GM18520 (cell line): ENCODE results near the gene FCN3.

Source experiments
- ATAC-seq: cut with Tn5 transposase; IDR thresholded peaks from one replicate; pipeline ENCODE4 v1.9.1; 2021; ENCODE audit not compliant: unreplicated experiment

Gene FCN3

DNA sequence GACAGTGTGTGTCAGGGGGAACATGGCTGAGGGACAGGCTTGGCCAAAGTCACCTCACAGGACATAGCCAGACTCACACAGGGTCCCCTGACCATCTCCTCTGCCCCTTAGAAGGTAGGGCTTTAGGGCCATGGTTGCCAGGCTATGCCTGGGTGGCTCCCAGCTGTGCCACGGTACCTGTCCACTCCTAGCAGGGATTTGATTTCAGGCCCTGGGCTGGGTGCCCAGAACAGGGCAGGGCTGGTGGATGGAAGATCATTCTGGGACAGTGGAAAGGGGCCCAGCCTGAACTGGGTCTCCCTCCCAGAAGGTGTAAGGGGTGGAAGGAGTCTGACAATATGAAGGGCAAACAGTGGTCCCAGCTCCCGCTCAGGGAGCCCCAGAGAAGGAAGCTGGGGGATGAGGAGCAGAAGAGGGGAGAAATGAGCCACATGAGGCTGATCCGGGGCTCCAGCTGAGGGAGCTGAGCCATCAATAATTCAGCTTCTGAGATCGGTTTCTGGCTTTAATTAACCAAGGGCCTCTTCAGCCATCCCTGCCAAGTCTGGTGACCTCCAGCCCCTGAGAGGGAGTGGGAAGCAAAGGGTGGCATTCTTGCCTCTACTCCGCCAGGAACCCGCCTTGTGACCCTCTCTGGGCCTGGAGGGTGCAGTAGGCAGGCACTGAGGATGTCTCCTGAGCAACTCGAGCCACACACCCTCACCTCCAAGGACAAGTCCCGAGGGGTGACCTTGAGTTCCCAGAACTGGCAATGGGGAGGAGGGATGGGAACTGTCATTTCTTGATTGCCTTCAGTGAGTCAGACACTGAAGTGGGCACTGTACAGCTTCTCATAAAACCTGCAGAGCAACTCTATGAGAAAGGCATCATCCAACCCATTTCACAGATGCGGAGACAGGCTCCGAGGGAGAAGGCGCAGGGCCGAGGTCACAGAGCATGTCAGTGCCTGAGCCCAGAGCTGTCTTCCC, 6.4 kb upstream of the FCN3 start:
- no peak for ATAC-seq

DNA sequence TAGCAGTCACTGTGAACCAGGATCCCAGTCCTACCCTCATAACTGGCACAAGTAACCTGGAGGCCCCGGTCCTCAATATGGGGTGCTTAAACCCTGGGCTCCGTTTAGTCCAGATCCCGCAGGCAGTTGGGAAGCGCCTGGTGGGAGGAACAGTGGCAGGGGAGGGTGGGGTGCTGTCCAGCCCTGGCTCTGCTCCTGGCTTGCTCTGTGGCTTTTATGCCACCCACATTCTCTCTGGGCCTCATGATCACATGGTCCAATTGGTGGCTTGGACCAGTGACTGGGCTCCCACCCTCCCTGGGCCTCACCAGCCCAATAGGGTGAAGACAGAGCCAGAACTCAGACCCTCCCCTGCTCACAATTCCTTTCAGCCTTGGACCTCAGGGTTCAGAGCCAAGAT, 5.6 kb upstream of the FCN3 start:
- ATAC-seq: no peak

DNA sequence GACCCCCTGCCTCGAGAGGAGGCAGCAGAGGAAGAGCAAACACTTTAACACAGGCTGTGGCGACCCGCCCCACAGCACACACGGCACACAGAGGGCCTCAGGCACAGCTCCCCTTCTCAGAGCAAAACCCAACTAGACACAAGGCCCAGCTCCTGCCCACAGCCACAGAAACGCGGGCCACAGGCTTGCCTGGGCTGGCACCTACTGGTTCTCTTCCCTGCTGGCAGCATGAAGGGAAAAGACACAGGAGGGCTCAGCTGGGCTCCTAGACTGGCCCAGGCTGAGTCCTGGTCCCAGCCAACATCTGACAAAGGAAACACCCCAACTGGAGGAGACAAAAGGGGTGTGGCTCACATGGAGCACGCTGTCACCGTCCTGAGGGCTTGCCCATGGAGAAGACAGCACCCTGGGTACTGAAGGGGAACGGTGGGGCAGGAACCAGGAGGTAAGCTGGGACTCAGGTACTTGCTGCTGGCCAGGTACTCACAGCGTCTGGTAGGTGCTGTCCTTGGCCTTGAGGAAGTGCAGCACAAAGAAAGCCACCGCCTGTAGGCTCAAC, 5.0 kb upstream of the FCN3 start:
- no peak for ATAC-seq

DNA sequence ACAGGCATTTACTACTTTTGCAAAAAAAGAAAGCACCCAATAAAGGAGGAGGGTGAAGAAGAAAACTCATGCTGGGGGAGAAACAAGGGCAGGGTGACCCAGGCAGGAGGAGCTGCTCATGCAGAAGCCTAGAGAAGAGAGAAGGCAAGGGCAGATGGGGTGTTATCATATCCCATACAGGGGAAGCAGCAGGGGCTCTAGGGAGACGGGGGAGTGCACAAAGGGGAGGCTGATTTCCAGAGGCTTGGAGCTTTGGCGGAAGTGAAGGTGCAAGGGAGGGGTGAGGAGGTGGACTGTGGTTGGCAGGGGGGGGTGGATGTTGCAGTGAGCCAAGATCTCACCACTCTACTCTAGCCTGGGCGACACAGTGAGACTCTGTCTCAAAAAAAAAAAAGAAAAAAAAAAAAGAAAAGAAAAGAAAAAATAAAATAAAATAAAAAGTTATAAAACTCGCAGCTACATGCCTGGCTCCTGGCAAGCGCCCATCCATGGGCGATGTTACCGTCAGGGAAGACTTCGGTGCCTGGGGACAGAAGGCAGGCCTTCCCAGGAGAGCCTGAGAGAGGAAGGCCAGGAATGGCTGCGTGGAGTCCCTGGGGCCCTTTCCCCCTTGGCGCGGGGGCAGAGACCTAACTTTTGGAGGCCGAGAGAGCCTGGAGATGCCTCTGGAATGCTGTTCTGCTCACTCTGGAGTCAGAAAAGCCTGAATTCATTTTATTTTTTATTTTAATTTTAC, 3.3 kb upstream of the FCN3 start:
- ATAC-seq: no peak

DNA sequence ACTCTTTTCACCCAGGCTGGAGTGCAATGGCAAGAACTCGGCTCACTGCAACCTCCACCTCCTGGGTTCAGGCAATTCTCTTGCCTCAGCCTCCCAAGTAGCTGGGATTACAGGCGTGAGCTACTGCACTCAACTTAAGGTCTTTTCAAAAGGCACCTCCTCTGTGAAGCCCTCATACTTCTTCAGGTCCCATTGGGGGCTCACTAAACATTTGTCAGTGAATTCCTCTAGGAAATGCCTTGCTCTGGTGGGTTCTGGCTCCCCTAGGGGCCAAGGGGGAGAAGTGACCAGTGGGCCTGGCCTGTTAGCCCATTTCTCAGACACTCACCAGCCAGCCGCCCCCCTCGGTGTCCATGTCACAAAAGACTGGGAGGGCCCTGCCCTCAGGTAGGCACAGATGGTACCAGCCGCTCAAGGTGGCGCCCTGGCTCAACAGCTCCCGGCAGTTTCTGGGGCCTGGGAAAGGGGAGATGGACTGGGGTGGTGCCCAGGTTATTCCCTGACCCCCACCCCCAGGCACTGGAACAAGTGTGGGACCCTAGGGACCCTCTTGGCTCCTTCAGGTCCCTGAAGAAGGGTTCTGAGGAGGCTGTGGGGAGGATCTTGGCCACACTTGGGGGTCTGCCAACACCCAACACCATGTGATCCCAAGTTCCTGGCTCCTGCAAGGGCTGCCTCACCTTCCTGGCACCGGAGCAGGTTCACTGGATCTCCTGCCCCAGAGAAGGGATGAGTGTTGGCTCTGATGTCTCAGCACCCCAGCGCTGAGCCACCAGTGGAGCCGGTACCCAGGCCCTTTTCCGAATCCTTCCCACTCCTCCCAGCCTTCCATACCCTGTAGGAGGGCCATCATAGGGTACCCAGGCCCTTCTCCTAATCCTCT, 1.6 kb downstream of the FCN3 start:
- ATAC-seq: no peak

DNA sequence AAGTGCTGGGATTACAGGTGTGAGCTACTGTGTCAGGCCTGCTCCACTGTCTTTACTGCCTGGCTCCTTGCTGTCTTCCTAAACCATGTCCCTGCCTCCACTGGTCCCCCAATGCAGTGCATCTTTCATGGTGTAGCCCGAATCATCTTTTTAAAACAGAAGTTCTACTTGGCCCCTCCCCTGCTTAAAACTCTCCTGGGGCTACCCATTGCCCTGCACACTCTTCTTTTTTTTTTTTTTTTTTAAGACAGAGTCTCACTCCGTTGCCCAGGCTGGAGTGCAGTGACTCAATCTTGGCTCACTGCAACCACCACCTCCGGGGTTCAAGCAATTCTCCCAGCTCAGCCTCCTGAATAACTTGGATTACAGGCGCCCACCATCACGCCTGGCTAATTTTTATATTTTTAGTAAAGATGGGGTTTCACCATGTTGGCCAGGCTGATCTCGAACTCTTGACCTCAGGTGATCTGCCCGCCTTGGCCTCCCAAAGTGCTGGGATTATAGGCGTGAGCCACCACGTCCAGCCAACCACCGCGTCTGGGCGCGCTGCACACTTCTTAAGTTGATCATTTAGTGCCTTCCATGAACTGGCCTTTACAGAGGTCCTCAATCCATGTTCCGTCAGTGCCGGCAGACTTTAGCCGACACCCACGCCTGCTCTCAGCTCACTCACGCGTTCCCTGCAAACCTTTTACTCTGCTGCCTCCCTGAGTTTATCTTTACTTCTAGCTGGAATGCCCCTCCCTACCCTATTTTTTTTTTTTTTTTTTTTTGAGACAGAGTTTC, 2.4 kb downstream of the FCN3 start:
- no peak for ATAC-seq

DNA sequence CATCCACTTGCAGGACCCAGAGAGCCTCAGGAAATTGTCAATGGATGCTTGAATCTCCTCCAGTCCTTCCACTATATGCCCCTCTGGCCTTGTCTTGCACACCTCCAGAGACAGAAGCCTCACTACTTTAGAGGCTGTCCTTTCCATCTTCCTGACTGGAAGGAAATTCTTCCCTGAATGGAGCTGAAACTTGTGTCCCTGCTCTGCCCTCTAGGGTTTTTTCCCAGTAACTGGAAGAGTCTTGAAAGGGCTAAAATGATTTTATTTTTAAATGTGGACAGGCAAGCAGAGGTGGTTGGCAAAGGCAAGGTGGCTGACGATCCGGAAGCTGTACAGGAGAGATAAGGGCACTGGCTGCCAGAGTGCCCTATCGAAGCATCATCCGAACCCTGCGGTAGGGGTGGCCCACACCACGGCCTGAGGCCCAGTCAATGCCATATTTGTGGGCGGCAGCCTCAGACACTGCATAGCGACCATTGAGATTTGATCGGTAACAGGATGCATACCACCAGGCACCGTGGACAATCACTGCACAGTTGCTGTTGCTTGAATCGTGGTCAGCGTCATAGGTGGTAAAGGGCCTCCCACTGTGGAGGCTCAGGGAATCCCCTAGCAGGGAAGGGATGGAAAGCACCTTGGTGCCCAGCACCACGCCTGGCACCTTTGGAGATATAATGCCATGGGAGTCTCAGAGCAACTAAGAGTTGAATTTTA, 5.6 kb downstream of the FCN3 start:
- ATAC-seq: no peak

DNA sequence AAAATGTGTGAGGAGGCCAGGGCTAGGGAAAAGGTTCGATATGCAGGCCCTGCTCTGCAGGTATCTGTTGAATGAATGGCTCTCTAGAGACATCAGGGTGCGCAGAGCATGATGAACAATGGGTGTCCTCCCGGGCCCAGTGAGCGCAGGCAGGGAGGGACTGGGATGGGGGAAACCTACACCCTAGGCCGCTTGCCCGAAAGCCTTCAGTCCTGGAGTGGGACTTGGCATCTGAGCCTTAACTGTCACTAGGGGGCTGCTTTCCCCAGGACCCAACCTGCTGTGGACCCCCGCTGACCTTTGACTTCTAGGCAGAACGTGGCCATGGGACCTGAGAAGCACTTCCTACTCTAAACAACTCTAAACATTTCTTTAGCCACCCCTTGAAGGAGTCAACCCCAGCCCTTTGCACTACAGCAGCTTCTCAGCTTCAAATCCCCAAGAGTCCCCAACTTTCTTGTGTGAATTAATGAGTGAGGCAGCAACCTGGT, 7.4 kb downstream of the FCN3 start:
- ATAC-seq: no peak

DNA sequence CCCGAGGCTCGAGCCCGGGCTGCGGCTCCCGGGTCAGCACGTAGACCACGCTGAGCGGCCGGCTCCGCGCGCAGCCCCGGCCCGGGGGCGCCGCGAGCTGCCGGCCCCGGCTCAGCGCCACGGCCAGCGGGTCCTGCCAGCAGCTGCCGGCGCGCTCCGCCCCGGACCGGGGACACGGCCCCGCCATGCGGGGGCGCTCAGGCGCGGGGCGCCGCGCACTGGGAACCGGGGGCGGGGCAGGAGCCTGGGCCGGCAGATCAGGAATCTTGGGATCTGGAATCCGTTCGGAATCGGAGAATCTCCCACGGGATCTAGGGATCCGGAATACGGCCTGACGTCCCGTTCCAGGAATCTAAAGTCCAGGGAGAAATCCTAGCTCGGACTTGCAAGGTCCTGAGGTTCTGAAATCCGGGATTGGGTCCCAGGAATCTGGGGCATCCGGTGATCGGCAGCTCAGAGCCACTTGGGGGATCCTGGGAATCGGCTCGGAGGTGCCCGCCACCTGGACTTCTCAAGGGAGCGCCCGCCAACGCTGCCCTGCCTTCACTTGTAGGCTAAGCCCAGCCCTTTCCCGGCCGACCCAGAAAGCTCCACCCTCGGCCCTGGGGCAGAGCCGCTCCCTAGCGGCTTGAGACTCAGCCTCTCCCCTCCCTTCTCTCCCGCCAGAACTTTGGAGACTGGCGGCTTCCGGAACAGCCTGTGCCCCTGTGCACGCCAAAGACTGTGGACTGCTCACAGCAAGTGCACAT, 8.0 kb downstream of the FCN3 start, which contains the start of gene MAP3K6:
Gene MAP3K6, minus strand, starts transcription at position 551 of the 749 bp plus-strand sequence. Its CDS starts 364 bp downstream, at position 187.
- no peak for ATAC-seq

DNA sequence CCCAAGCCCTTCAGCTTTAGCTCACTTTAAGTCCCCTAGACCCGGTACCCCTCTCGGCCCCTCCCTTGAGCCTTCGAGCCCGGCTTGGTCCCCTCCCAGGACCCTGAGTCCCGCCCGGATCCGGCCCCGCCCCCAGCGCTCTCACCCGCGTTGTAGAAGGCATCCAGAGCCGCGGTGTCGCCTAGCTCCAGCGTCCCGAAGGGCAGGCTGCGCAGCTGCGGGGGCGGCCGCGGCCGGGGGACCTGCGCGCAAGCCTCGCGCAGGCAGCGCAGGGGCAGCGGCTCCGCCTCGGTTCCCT, 8.6 kb downstream of the FCN3 start:
- ATAC-seq: no peak

DNA sequence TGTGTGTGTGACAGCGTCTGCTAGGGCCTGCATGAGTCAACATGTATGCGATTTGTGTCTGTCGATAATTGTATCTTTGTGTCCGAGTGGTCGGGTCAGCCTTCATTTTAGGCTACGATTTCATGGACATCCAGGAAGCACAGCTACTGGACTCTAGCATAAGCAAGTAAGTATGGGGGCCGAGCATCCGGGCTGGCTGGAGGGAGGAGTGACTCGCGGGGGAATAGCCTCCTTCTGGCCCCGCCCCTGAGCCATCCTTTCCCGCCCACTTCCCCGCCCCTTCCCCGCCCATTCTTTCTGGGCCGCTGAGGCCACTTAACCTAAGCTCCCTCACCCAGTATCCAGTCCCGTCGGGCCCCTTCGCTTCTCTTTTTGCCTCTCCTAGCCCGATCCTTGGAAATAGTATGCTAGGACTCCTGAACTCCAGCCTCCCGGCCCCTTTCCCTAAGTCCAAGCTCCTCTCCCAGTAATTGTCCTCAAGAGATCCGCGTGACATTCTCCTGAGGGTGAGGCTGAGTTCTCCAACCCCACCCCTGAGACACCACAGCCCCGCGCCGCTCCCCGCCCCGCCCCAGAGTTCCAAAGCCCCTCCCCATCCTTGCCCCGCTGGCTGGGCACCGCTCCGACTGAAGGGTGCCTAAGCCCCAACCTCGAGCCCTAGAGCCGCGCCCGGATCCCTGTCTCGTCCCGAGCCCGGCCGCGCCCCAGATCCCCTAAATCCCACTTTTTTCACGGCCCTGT, 9.1 kb downstream of the FCN3 start:
- ATAC-seq: no peak

DNA sequence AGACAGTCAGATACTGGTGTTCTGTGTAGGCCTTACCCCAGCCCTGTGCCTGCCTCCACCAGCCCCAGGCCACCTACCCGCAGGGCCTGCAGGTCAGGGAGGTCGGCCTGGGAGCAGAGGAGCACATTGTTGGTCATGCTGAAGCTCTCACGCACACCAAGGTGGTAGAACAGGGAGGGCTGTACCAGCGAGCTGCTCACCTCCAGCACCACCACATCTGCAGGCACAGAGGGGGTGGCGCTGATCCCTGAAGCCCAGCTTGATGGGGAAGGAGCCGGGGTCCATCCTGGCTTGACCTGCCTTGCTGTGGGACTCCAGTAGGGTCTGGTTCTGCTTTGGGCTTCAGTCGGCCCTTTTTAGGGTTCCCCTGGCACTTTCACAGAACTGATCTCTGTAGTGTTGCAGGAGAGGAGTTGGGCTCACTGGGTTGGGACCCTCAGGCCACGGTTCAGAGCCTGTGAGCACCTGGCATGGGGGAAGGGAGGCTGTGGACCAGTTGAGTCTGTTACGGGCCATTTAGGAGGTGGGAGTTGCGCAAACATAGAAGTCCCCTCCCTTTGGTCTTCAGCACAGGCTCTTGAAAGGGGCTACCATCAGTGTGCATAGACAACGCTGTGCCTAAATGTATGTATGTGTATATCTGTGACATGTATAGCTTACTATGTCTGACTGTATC, 9.8 kb downstream of the FCN3 start:
- no peak for ATAC-seq

DNA sequence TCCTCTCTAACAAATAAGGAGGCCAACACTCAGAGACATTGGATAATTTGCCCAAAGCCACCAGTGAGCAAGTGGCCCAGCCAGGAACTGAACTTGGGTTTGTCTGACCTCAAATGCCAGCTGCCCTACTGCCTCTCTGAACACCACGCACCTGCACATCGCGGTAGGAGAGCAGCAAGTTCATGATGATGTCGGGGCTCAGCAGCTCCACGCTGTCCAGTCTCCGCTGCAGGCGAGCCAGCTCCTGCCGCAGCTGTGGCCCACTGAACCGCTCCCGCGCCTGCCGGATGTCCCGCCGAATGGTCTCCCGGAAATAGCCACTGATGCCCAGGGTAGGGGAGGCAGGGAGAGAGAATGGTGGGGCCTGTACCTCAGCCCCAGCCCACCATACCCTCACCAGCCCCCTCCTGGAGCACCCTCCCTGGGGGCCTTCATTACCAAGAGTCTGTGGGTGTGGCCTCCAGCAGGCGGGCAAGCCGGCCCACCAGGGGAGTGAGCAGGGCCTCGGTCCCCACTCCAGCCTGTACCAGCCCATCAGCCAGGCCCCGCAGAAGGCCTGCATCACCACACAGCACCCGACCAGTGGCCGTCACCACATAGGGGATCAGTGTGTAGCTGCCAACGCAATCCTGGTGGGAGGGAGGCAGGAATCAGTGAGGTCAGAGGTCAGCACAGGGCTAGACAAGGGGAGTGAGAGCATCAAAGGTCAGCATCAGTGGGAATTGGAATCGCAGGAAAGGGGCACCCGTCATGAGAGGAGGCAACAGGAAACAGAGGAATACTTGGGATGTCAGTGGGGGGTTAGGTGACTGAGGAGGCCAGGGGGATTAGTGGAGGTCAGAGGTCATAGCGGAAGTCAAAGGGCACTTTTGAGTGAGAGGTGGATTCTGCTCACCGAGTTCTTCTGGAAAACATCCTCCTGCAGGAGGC, 10.6 kb downstream of the FCN3 start:
- no peak for ATAC-seq

DNA sequence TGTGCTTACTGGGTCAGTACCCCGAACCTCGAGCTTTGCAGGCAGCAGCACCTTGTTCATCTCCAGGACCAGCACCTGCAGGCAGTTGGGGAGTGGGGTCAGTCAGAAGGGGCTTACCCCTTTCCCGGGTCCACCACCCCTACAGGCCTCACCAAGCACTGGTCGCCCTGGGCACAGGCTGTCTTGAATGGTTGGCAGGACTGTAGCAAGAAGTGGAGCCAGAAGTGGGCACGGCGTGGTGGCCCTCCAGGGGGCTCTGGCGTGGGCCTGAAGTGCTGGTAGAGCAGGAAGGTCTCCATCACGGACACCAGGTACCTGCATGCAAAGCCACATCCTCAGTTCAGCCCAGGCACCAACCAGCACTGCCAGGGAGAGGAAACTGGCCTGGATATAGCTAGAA, 13.1 kb downstream of the FCN3 start:
- no peak for ATAC-seq

DNA sequence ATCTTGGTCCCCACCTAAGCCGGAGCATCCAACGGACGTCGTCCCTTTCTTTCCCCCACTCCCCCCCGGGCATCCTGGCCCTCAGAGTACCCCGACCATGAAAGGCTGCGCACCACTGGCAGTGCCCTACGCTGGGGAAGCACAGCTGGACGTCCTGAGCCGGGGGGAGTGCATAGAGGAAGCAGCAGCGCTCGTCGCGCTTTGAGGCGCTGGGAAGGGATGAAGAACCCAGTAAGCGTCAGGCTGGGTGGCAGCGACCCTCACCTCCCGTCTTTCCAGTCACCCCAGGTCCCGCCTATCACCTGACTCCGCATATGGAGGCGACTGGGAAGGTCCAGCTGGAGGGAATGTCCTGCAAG, 13.6 kb downstream of the FCN3 start:
- ATAC-seq: no peak
